Kidney epithelial cell (primary cell): ENCODE measurements around the gene ANO7. TPM values are rescaled to one million over a fixed set of nuclear protein-coding genes. Genes with fewer than 3 reads are reported as not detected.

Experiments used
- DNase-seq: peaks from one replicate; pipeline ENCODE4 v3.0.0-alpha.2; 2010; ENCODE audit warnings: low read depth
- H3K27me3 ChIP-seq: 2 replicates; pipeline ENCODE4 v1.6.0; 2011; ENCODE audit warnings: low read length; ENCODE audit not compliant: control insufficient read depth, insufficient read depth
- H3K36me3 ChIP-seq: 2 replicates; pipeline ENCODE4 v1.5.1; 2011; ENCODE audit warnings: low read length; ENCODE audit not compliant: control insufficient read depth, insufficient read depth
- H3K4me3 ChIP-seq: 2 replicates; pipeline ENCODE4 v1.5.1; 2011; ENCODE audit warnings: low read depth, mild to moderate bottlenecking, control low read depth, low read length
- total RNA-seq: library from RNA; depleted of rRNA; stranded (reverse); fragments of >200 nt; gene quantifications from 2 replicates; pipeline ENCODE4 v1.2.3, GENCODE V29; 2015
- TF ChIP-seq, protein P1 (sequence below): IDR thresholded peaks from 2 replicates; pipeline ENCODE4 v1.5.1; 2011; ENCODE audit warnings: mild to moderate bottlenecking, moderate library complexity, low read length, control low read depth, inconsistent platforms; ENCODE audit not compliant: insufficient read depth, poor library complexity, severe bottlenecking

ANO7 gene
- total RNA-seq, 1 donor from 2014 or later: 1.9 TPM

- no peak for DNase-seq
These were observed 37.1 kb downstream of the ANO7 start for GRCh38 chr2:241225545-241225944.

DNA sequence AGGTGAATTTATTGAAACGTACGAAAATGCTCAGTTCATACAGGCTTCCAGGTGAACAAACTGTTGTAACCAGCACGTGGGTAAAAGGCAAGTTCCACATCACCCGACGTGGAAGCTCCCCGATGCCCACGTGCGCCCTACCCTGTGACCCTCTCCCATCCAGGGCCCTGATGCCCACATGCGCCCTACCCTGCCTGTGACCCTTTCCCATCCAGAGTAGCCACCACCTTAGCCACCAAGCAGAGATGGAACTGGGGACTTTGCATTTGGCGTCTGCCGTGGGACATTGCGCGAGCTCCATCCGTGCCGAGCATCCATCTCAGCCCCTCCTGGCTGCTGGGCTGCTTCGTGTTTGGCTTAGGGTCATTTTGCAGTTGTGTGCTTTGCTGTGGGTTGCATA lies 37.5 kb downstream of the ANO7 start:
- Histone ChIP-seq H3K27me3 (no peaks in the 10 kb centered on the region), H3K4me3 (no peak overlapping the region), H3K36me3 (peaks cover 2% of the 10 kb centered on the region)
- TF ChIP-seq, protein P1, sequence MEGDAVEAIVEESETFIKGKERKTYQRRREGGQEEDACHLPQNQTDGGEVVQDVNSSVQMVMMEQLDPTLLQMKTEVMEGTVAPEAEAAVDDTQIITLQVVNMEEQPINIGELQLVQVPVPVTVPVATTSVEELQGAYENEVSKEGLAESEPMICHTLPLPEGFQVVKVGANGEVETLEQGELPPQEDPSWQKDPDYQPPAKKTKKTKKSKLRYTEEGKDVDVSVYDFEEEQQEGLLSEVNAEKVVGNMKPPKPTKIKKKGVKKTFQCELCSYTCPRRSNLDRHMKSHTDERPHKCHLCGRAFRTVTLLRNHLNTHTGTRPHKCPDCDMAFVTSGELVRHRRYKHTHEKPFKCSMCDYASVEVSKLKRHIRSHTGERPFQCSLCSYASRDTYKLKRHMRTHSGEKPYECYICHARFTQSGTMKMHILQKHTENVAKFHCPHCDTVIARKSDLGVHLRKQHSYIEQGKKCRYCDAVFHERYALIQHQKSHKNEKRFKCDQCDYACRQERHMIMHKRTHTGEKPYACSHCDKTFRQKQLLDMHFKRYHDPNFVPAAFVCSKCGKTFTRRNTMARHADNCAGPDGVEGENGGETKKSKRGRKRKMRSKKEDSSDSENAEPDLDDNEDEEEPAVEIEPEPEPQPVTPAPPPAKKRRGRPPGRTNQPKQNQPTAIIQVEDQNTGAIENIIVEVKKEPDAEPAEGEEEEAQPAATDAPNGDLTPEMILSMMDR: no peak
- DNase-seq: no peak

More at GRCh38 chr2:241225545-241225944, 37.1 kb downstream of the ANO7 start:
- H3K36me3 ChIP-seq: peaks cover 2% of the 10 kb centered on the region
- H3K27me3 ChIP-seq: no peaks in the 10 kb centered on the region
- TF ChIP-seq, protein P1: no peak
- H3K4me3 ChIP-seq: no peak overlapping the region

- peaks cover 5% of the 10 kb centered on the region for H3K36me3 ChIP-seq
- no peaks in the 10 kb centered on the region for H3K27me3 ChIP-seq
- TF ChIP-seq, protein P1: no peak
- no peak for DNase-seq
- H3K4me3 ChIP-seq: no peak overlapping the region
These were observed 38.5 kb downstream of the ANO7 start for GRCh38 chr2:241226723-241227572.

DNA sequence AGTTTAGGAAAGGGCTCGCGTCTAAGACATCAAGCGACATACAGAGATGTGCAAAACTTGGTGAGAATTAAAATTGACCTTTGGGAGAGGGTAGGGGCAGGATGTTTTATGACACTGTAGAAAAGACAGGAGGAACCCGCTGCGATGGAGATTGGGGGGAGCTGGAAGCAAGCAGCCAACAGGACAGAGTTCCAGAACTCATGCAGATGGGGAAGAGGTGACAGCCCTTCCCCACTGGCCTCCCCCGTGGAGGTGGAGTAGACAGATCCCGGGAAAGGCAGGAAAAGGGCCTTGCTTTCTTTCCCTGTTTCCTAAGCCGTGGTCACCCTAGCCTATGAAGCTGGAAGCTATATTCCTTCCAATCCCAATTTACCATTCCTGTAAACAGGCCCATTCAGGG lies 39.1 kb downstream of the ANO7 start:
- TF ChIP-seq, protein P1: no peak
- Histone ChIP-seq H3K4me3 (no peak overlapping the region), H3K27me3 (no peaks in the 10 kb centered on the region), H3K36me3 (peaks cover 5% of the 10 kb centered on the region)
- DNase-seq: no peak

DNA sequence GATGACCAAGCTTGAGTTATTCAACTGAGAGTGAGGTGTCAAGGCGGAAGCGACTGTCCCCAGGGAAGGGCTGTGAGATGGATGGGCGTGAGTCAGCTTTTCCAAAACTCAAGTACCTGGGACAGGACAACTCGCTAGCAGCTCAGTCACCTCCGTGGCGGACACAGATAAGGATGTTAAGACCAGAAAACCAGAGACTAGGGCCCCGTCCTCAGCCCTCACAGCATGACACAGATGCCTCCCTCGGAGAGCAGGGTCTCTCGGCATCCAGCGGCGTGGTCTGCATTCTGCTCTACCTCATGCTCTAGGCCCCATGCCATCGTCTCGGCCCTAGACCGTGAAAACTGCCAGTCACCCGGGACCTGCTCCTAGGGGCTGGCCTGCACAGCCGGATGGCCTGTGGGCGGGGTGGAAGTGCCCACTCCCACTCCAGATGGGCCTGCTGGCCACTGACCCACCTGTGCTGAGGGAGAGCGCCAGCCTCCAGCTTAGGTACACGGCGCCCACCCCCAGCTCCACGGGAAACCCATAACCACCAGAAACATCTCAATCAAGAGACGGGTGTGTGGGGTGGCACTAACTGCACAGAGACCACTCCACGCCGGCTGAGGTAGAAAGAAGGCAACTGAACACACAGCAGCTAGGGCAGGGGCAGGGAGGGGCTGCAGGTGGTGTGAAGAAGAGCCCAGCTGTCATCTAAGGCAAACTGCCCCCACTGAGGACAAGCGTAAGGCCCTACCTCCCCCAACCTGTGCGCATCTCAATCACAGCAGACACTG lies 39.8 kb downstream of the ANO7 start:
- H3K36me3 ChIP-seq: peaks cover 6% of the 10 kb centered on the region
- TF ChIP-seq, protein P1: no peak
- no peaks in the 10 kb centered on the region for H3K27me3 ChIP-seq
- no peak overlapping the region for H3K4me3 ChIP-seq
- no peak for DNase-seq
